ENCODE measurements around the gene DNAH14.

DNAH14 gene

DNA sequence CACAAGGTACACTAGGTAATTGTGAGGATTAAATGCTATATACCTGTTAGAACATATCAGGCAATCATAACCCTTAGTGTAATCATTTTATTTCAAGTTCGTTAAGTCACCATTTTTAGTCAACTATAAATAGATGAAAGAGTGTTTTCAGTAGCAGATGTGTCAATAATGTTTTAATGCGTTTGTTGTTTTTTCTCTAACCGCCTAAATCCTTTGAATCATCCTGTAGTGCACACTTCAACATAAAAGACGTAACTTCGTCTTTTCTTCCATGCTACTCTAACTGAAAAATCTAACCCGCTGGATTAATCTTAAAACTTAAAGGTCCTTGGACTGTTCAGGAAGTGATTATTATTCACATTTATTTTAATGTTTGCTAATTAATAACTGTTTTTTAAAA is 505.6 kb downstream of the DNAH14 start:
- DNase-seq = no peak

GRCh38 chr1:225435487-225435886 is 506.0 kb downstream of the DNAH14 start:
- DNase-seq = peak; percentile 21

DNA sequence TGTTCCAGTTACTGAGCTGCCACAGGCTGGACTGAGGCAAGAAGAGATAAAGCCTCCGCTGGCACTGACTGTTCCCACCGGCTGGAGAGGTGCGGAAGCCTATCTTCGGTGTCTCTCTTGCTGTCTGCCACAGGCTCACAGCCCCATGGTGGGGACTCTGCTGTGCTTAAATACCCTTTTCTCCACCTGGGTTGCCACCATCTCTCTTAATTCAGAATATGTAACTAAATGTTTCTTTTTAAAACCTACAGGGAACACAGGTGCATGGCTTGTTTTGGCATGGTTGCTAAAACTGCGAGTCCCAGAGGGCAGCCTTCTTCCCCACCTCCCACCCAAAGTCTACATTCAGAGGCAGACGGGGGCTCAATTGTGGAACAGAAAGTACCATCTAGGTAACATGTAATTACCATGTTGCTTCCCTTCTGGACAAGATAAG is 506.5 kb downstream of the DNAH14 start:
- no peak for DNase-seq

DNA sequence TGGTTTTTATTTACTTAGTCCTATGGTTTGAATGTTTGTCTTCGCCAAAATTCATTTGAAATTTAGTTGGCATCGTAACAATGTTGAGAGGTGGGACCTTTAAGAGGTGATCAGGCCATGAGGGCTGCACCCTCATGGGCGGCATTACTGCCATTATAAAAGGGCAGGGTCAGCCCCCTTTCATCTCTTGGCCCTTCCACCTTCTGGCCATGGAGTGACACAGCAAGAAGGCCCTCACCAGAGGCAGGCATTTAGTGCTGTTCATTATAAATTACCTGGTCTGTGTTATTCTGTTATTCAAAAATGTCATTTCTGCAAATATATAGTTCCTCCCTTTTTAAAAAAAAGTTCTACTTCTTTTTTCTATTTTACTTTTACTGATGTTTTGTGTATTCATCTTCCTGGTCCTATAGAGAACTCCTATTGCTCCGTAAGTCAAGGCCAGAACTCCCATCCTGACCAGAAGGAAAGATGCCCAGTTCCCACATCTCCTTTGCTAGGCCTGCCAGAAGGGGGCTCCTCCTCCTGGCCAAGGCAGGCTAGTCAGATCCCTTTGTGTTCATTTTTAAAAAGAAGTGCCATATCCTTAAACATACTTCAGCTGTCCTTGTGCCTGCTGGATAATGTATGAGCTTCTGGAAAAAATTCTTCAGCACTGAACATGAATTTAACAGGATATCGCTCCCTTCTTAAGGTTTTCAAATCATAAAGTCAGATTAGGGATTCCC is 508.4 kb downstream of the DNAH14 start:
- no peak for DNase-seq

GRCh38 chr1:225440380-225441221 is 511.1 kb downstream of the DNAH14 start:
- DNase-seq = no peak

DNA sequence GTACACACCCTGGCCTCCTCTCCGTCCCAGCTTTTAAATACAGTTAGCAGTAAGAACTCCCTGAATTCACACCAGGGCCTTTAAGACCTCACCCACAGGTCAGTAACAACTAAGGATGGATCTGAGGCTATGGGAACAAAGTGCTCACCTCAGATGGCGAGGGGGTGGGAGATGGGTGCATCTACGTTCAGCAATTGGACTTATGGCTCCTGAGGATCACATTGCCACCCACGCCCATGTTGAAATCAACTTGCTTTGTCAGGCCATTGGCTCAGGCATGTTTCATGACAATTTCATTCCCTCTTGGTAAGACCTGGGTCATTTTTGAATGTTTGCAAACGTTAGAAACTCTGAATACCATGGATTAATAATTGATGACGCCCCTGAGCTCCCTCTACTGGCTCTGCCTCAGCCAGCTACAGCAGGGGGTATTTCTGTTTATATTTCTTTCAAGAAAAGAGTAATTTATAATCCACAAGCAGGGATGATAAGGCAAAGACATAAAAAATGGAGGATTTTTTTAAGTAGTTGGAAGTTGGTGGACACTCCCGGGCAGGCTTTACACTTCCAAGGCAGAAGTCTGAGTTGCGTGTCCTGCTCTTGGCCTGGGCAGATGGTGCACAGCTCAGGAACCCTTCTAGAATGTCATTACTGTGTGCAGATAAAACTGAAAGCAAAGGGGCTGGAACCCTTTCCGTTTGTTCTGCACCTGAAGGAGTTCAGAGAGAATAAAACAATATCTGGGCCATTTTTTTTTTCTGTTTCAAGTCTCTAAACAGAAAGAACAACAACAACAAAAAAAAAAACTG is 512.0 kb downstream of the DNAH14 start:
- no peak for DNase-seq

DNA sequence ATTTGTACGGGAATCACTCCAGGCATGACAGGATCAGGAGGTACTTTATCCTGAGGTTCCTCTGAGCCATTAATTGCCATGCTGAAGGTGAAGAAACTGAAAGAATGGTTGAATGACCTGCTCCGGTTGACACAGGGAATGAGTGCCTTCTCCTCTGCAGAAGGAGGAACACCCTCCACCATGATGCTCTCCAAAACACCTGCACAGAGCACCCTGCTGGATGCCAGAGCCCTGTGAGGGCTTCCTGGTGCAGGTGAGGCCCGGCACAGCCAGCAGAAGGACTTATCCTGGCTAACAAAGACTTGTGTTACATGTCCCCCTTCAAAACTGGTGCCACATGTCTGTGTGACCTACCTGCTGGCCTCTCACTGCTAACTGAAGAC is 512.6 kb downstream of the DNAH14 start:
- no peak for DNase-seq

GRCh38 chr1:225445639-225446594 is 516.4 kb downstream of the DNAH14 start:
- DNase-seq = no peak

DNA sequence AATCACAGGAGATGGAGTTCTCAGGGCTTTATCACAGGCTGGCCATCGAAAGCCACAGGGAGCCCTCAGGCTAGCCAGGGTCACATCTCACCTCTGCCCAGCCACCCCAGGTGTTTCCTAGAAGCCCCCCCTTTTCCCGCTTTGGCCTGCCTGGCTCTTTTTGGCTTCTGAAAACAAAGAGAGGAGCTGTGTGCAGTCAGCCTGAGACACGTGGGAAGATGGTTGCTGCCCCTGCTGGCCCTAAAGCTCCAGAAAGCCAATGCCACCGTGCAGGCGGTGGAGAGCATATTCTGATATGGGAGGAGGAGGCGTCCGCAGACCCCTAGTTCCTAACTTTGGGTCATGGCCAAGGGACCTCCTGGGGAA is 517.1 kb downstream of the DNAH14 start:
- no peak for DNase-seq

DNA sequence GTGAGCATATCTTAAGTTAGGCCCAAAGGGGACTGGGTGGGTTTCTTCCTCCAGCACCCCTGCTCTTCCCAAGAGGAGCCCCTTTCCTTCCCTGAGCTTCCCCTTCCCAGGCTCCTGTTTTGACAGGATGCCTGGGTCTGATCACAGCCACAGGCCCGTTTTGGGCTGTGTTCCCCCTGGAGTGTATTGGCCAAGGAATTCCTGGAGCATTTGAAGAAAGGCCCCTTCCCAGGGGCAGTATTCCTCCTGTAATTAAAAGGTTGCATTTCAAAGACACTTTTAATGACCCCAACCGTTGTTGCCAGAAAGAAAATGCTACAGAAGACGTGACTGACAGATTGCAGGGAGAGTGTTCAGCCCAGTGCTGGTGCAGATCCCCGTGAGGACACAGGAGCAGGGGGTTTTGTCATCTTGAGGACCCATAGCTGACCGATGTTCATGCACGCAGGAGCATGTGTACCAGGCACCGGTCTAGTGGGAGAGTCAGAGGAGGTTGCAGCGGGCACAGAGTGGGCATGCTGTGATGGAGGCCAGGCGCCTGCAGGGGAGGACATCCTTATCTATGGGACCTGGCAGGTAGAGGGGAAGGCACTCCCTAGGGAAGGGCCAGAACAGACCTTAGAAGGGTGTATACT is 517.6 kb downstream of the DNAH14 start:
- DNase-seq = no peak

DNA sequence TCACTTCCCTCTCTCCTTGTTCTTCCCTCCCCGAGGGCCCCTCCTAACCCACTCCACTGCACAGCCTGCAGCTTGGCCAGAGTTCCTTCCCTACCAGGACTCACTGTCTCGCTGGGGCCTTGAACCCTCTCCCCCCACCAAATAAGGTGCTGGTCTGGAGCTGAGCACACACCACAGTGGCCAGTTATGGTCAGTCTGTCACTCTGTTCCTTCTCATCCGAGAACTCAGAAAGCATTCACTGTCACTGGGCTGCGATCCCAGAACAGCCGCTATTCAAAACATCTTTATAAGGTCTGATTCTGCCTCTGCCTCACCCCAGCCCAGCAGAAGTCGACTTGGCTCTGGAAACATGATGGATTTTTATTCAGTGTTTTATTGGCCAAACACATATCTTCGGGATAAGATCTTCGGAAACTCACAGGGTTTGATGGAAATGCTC is 518.2 kb downstream of the DNAH14 start:
- no peak for DNase-seq

GRCh38 chr1:225448146-225448805 is 518.8 kb downstream of the DNAH14 start:
- DNase-seq = no peak
